Measurements from ENCODE around the gene PHEX. TPM values are rescaled to one million over a fixed set of nuclear protein-coding genes. Genes with fewer than 3 reads are reported as not detected.
A peak's percentile ranks its signal among the peaks of the same experiment; 100 is the strongest.

The PHEX gene
- total RNA-seq, 2 experiments from 2014 or later: 1.1 to 7.7 TPM

- no peak overlapping the region for H3K4me3 Mint-ChIP-seq
- DNase-seq: no peak
- H3K27me3 Mint-ChIP-seq: no peaks in the 10 kb centered on the region
- CTCF ChIA-PET: no interaction called here
- H3K27ac Mint-ChIP-seq: no peak overlapping the region
- no peaks in the 10 kb centered on the region for H3K36me3 Mint-ChIP-seq
- ATAC-seq: no peak
- H3K9me3 Mint-ChIP-seq (ENCODE audit: low read depth): peaks cover 2% of the 10 kb centered on the region
- peaks cover 6% of the 10 kb centered on the region for H3K4me1 Mint-ChIP-seq
Observed at GRCh38 chrX:22024577-22024976, 7.5 kb upstream of the PHEX start.

GRCh38 chrX:22025751-22026150, 6.4 kb upstream of the PHEX start:
- Mint-ChIP-seq H3K36me3 (no peaks in the 10 kb centered on the region), H3K4me3 (no peak overlapping the region), H3K27me3 (no peaks in the 10 kb centered on the region), H3K27ac (no peak overlapping the region), H3K4me1 (peaks cover 6% of the 10 kb centered on the region), H3K9me3 (ENCODE audit: low read depth) (peaks cover 2% of the 10 kb centered on the region)
- ATAC-seq (no peak), DNase-seq (no peak)
- CTCF ChIA-PET: no interaction called here

GRCh38 chrX:22026731-22027130, 5.4 kb upstream of the PHEX start:
- Mint-ChIP-seq H3K36me3 (no peaks in the 10 kb centered on the region), H3K4me3 (no peak overlapping the region), H3K27me3 (no peaks in the 10 kb centered on the region), H3K27ac (no peak overlapping the region), H3K9me3 (ENCODE audit: low read depth) (peaks cover 2% of the 10 kb centered on the region), H3K4me1 (peaks cover 6% of the 10 kb centered on the region)
- CTCF ChIA-PET: no interaction called here
- DNase-seq: no peak
- no peak for ATAC-seq

- DNase-seq (no peak), ATAC-seq (no peak)
- no peak overlapping the region for H3K4me3 Mint-ChIP-seq
- no peaks in the 10 kb centered on the region for H3K36me3 Mint-ChIP-seq
- CTCF ChIA-PET: no interaction called here
- peaks cover 2% of the 10 kb centered on the region for H3K9me3 Mint-ChIP-seq (ENCODE audit: low read depth)
- H3K4me1 Mint-ChIP-seq: peaks cover 9% of the 10 kb centered on the region
- H3K27me3 Mint-ChIP-seq: no peaks in the 10 kb centered on the region
- H3K27ac Mint-ChIP-seq: no peak overlapping the region
Observed at GRCh38 chrX:22032506-22032905, 381 bp downstream of the PHEX start.

- Mint-ChIP-seq H3K9me3 (ENCODE audit: low read depth) (no peaks in the 10 kb centered on the region), H3K27me3 (no peaks in the 10 kb centered on the region), H3K4me3 (no peak overlapping the region), H3K36me3 (no peaks in the 10 kb centered on the region), H3K27ac (peak overlapping the region; percentile 32), H3K4me1 (peaks cover 11% of the 10 kb centered on the region)
- CTCF ChIA-PET: no interaction called here
- ATAC-seq (no peak), DNase-seq (no peak)
Observed at GRCh38 chrX:22033818-22034217, 1.7 kb downstream of the PHEX start.

- Mint-ChIP-seq H3K27ac (no peak overlapping the region), H3K9me3 (ENCODE audit: low read depth) (no peaks in the 10 kb centered on the region), H3K4me3 (no peak overlapping the region), H3K27me3 (no peaks in the 10 kb centered on the region), H3K4me1 (peaks cover 13% of the 10 kb centered on the region), H3K36me3 (no peaks in the 10 kb centered on the region)
- no peak for DNase-seq
- no peak for ATAC-seq
- CTCF ChIA-PET: no interaction called here
Observed at GRCh38 chrX:22035236-22035635, 3.1 kb downstream of the PHEX start.

- no peaks in the 10 kb centered on the region for H3K9me3 Mint-ChIP-seq (ENCODE audit: low read depth)
- DNase-seq (no peak), ATAC-seq (no peak)
- H3K4me3 Mint-ChIP-seq: no peak overlapping the region
- no peaks in the 10 kb centered on the region for H3K36me3 Mint-ChIP-seq
- peaks cover 22% of the 10 kb centered on the region for H3K4me1 Mint-ChIP-seq
- peak overlapping the region; percentile 32 for H3K27ac Mint-ChIP-seq
- H3K27me3 Mint-ChIP-seq: no peaks in the 10 kb centered on the region
- CTCF ChIA-PET: interaction anchor here (1.3 to 1.4 kb wide), 2 partner anchors 10 to 52 kb away, joined by 3 read pairs; no protein-coding TSS in a partner anchor
Observed at GRCh38 chrX:22037225-22037624, 5.1 kb downstream of the PHEX start.

GRCh38 chrX:22037911-22038537, 5.9 kb downstream of the PHEX start:
- H3K27me3 Mint-ChIP-seq: no peaks in the 10 kb centered on the region
- H3K36me3 Mint-ChIP-seq: no peaks in the 10 kb centered on the region
- H3K4me3 Mint-ChIP-seq: peak overlapping the region; percentile 32
- peaks cover 22% of the 10 kb centered on the region for H3K4me1 Mint-ChIP-seq
- no peak for DNase-seq
- CTCF ChIA-PET: interaction anchor here (1.3 kb wide), 1 partner anchor 9 kb away, joined by 3 read pairs; no protein-coding TSS in a partner anchor
- peak; percentile 57 for ATAC-seq
- H3K9me3 Mint-ChIP-seq (ENCODE audit: low read depth): no peaks in the 10 kb centered on the region
- peak overlapping the region; percentile 44 for H3K27ac Mint-ChIP-seq

- Mint-ChIP-seq H3K36me3 (no peaks in the 10 kb centered on the region), H3K4me1 (peaks cover 22% of the 10 kb centered on the region)
- CTCF ChIA-PET: no interaction called here
Observed at GRCh38 chrX:22039541-22039940, 7.4 kb downstream of the PHEX start.

GRCh38 chrX:22040184-22040583, 8.1 kb downstream of the PHEX start:
- Mint-ChIP-seq H3K36me3 (no peaks in the 10 kb centered on the region), H3K27me3 (no peaks in the 10 kb centered on the region), H3K4me3 (peak overlapping the region; percentile 28), H3K27ac (no peak overlapping the region), H3K9me3 (ENCODE audit: low read depth) (no peaks in the 10 kb centered on the region), H3K4me1 (peaks cover 21% of the 10 kb centered on the region)
- CTCF ChIA-PET: no interaction called here
- no peak for DNase-seq
- ATAC-seq: no peak

More at GRCh38 chrX:22039541-22039940, 7.4 kb downstream of the PHEX start:
- Mint-ChIP-seq H3K27me3 (no peaks in the 10 kb centered on the region), H3K27ac (no peak overlapping the region), H3K4me3 (no peak overlapping the region), H3K9me3 (ENCODE audit: low read depth) (no peaks in the 10 kb centered on the region)
- ATAC-seq: no peak
- DNase-seq: no peak

- Mint-ChIP-seq H3K27me3 (no peaks in the 10 kb centered on the region), H3K27ac (no peak overlapping the region), H3K9me3 (ENCODE audit: low read depth) (no peaks in the 10 kb centered on the region), H3K36me3 (no peaks in the 10 kb centered on the region), H3K4me1 (peaks cover 21% of the 10 kb centered on the region), H3K4me3 (no peak overlapping the region)
- DNase-seq (no peak), ATAC-seq (no peak)
- CTCF ChIA-PET: no interaction called here
Observed at GRCh38 chrX:22041907-22042530, 9.9 kb downstream of the PHEX start.

- ATAC-seq (no peak), DNase-seq (no peak)
- CTCF ChIA-PET: no interaction called here
- Mint-ChIP-seq H3K4me1 (peaks cover 12% of the 10 kb centered on the region), H3K27me3 (no peaks in the 10 kb centered on the region), H3K36me3 (no peaks in the 10 kb centered on the region), H3K4me3 (no peak overlapping the region), H3K9me3 (ENCODE audit: low read depth) (no peaks in the 10 kb centered on the region), H3K27ac (no peak overlapping the region)
Observed at GRCh38 chrX:22043872-22044271, 11.7 kb downstream of the PHEX start.

GRCh38 chrX:22047468-22047867, 15.3 kb downstream of the PHEX start:
- DNase-seq (no peak), ATAC-seq (no peak)
- Mint-ChIP-seq H3K36me3 (no peaks in the 10 kb centered on the region), H3K4me1 (no peaks in the 10 kb centered on the region), H3K4me3 (no peak overlapping the region), H3K9me3 (ENCODE audit: low read depth) (no peaks in the 10 kb centered on the region), H3K27me3 (no peaks in the 10 kb centered on the region), H3K27ac (no peak overlapping the region)
- CTCF ChIA-PET: interaction anchor here (1.1 kb wide), 1 partner anchor 10 kb away, joined by 3 read pairs; no protein-coding TSS in a partner anchor

GRCh38 chrX:22053481-22053880, 21.4 kb downstream of the PHEX start:
- H3K36me3 Mint-ChIP-seq: no peaks in the 10 kb centered on the region
- CTCF ChIA-PET: interaction anchor here (1.2 kb wide), 1 partner anchor 69 kb away, joined by 4 read pairs; no protein-coding TSS in a partner anchor
- H3K4me1 Mint-ChIP-seq: peaks cover 2% of the 10 kb centered on the region
- H3K27ac Mint-ChIP-seq: no peak overlapping the region
- ATAC-seq: no peak
- no peak for DNase-seq
- H3K4me3 Mint-ChIP-seq: no peak overlapping the region
- H3K9me3 Mint-ChIP-seq (ENCODE audit: low read depth): no peaks in the 10 kb centered on the region
- H3K27me3 Mint-ChIP-seq: no peaks in the 10 kb centered on the region
